H1 (cell line): ENCODE data around the gene PAEP. TPM values are rescaled to one million over a fixed set of nuclear protein-coding genes. Genes with fewer than 3 reads are reported as not detected.
"Not testable (repeated sequence)": the region's sequence is repeated elsewhere in the genome, so short reads cannot be mapped to it uniquely, and the experiment has no call there.

Experiments used
- CTCF ChIA-PET: fragments of 300-600 bp; sonication (Branson Sonifier 250); formaldehyde crosslinking; loops from one replicate; lab custom pipeline; 2021; ENCODE audit not compliant: partially characterized antibody; lab: Charles Lee
- POLR2A ChIA-PET: fragments of 300-600 bp; sonication (Branson Sonifier 250); formaldehyde crosslinking; loops from one replicate; lab custom pipeline; 2021; ENCODE audit warnings: inconsistent platforms; ENCODE audit not compliant: partially characterized antibody; lab: Charles Lee
- DNase-seq, 2 experiments: peaks; one replicate each; pipeline versions ENCODE4 v3.0.0 to v3.0.0-alpha.2; 2010 to 2022; ENCODE audit warnings: low spot score in 2 of 2, low read depth in 1 of 2, mixed read lengths in 1 of 2
- FAIRE-seq: peaks from 2 replicates; lab custom pipeline; 2011; peaks lifted over from hg19 to GRCh38; lab: Jason Lieb, UNC
- H2AFZ ChIP-seq: 2 replicates; pipeline ENCODE4 v1.8.1; 2012; ENCODE audit warnings: low read length, inconsistent platforms
- H2AK5ac ChIP-seq: 2 replicates; pipeline ENCODE4 v1.6.1; 2013; ENCODE audit warnings: low read depth, low read length
- H2BK120ac ChIP-seq: replicated peaks from 2 replicates; pipeline ENCODE3; 2013; ENCODE audit warnings: low read depth, low read length, inconsistent platforms
- H2BK12ac ChIP-seq: 2 replicates; pipeline ENCODE4 v1.6.1; 2013; ENCODE audit warnings: low read depth, low read length
- H2BK15ac ChIP-seq: 2 replicates; pipeline ENCODE4 v1.6.1; 2013; ENCODE audit warnings: low read length
- H2BK20ac ChIP-seq: 2 replicates; pipeline ENCODE4 v1.6.1; 2013; ENCODE audit warnings: low read length
- H2BK5ac ChIP-seq: 2 replicates; pipeline ENCODE4 v1.6.1; 2013; ENCODE audit warnings: low read depth, low read length
- H3K14ac ChIP-seq: 2 replicates; pipeline ENCODE4 v1.6.1; 2013; ENCODE audit warnings: inconsistent platforms; ENCODE audit not compliant: insufficient read length
- H3K18ac ChIP-seq: 2 replicates; pipeline ENCODE4 v1.6.1; 2013; ENCODE audit warnings: low read length; ENCODE audit errors: extremely low read depth
- H3K23ac ChIP-seq: 2 replicates; pipeline ENCODE4 v1.6.1; 2013; ENCODE audit warnings: inconsistent platforms; ENCODE audit not compliant: insufficient read length
- H3K23me2 ChIP-seq: 2 replicates; pipeline ENCODE4 v1.6.1; 2013; ENCODE audit warnings: low read depth, low read length
- H3K27ac ChIP-seq: 2 replicates; pipeline ENCODE4 v1.6.1; 2011; ENCODE audit warnings: low read depth, low read length, inconsistent platforms
- H3K27me3 ChIP-seq, 4 experiments: replicated peaks in 1 of 4; 1 replicate in 1 of 4; 2 replicates in 3 of 4; pipeline versions ENCODE4 v1.6.1 to v1.8.1; 2011 to 2013; ENCODE audit warnings: low read length in 3 of 4, mild to moderate bottlenecking in 3 of 4, inconsistent platforms in 2 of 4, mixed read lengths in 2 of 4, moderate library complexity in 1 of 4; ENCODE audit not compliant: control insufficient read depth in 3 of 4, insufficient read depth in 3 of 4; ENCODE audit errors: extremely low read depth in 1 of 4
- H3K36me3 ChIP-seq, 4 experiments: 2 replicates each; pipeline versions ENCODE4 v1.6.1 to v1.8.1; 2011 to 2013; ENCODE audit warnings: mild to moderate bottlenecking in 4 of 4, low read length in 3 of 4, moderate library complexity in 2 of 4, control low read depth in 1 of 4, inconsistent platforms in 1 of 4; ENCODE audit not compliant: insufficient read depth in 4 of 4, control insufficient read depth in 2 of 4
- H3K4ac ChIP-seq: replicated peaks from 2 replicates; pipeline ENCODE3; 2013; ENCODE audit warnings: low read length, low read depth, mixed read lengths, inconsistent platforms; ENCODE audit not compliant: insufficient read length
- H3K4me1 ChIP-seq, 4 experiments: replicated peaks in 1 of 4; 1 replicate in 1 of 4; 2 replicates in 3 of 4; pipeline versions ENCODE4 v1.6.1 to v1.8.1; 2011 to 2013; ENCODE audit warnings: low read length in 3 of 4, inconsistent platforms in 2 of 4, mixed read lengths in 1 of 4; ENCODE audit not compliant: insufficient read depth in 4 of 4, control insufficient read depth in 3 of 4
- H3K4me2 ChIP-seq, 2 experiments: 2 replicates each; pipeline versions ENCODE4 v1.6.1 to v1.8.1; 2011 to 2013; ENCODE audit warnings: low read depth in 2 of 2, low read length in 2 of 2, control low read depth in 1 of 2, inconsistent platforms in 1 of 2, mild to moderate bottlenecking in 1 of 2; ENCODE audit not compliant: insufficient read depth in 1 of 2
- H3K4me3 ChIP-seq, 4 experiments: fragments of 200-600, 300-600 bp in 1 of 4; sonication (generic), shearing (Covaris generic), sonication (Bioruptor Twin) in 1 of 4; 2 replicates each; pipeline versions ENCODE4 v1.5.1 to v1.8.1; 2011 to 2016; ENCODE audit warnings: low read length in 4 of 4, low read depth in 3 of 4, control low read depth in 2 of 4, inconsistent platforms in 2 of 4, mild to moderate bottlenecking in 2 of 4, mixed read lengths in 1 of 4, moderate library complexity in 1 of 4; ENCODE audit not compliant: insufficient read depth in 2 of 4; ENCODE audit errors: extremely low read depth in 1 of 4
- H3K56ac ChIP-seq: replicated peaks from 2 replicates; pipeline ENCODE3; 2013; ENCODE audit warnings: low read depth, mild to moderate bottlenecking, mixed read lengths, low read length, inconsistent platforms; ENCODE audit not compliant: insufficient read length
- H3K79me1 ChIP-seq: 2 replicates; pipeline ENCODE4 v1.6.1; 2013; ENCODE audit warnings: low read depth, low read length, control low read depth
- H3K79me2 ChIP-seq, 2 experiments: 2 replicates each; pipeline versions ENCODE4 v1.6.1 to v1.8.1; 2012 to 2013; ENCODE audit warnings: low read length in 2 of 2, mild to moderate bottlenecking in 2 of 2, inconsistent platforms in 1 of 2; ENCODE audit not compliant: insufficient read depth in 2 of 2, control insufficient read depth in 1 of 2
- H3K9ac ChIP-seq, 4 experiments: replicated peaks in 1 of 4; 1 replicate in 1 of 4; 2 replicates in 3 of 4; pipeline versions ENCODE4 v1.6.1 to v1.8.1; 2011 to 2013; ENCODE audit warnings: low read depth in 3 of 4, low read length in 3 of 4, control low read depth in 2 of 4, mild to moderate bottlenecking in 2 of 4, moderate library complexity in 2 of 4, inconsistent platforms in 1 of 4; ENCODE audit errors: extremely low read depth in 1 of 4
- H3K9me3 ChIP-seq, 2 experiments: 2 replicates each; pipeline versions ENCODE4 v1.6.1 to v1.8.1; 2012 to 2013; ENCODE audit warnings: mild to moderate bottlenecking in 2 of 2, moderate library complexity in 2 of 2, control low read depth in 1 of 2, inconsistent platforms in 1 of 2, low read depth in 1 of 2, low read length in 1 of 2, mixed read lengths in 1 of 2; ENCODE audit not compliant: insufficient read depth in 2 of 2
- H4K20me1 ChIP-seq, 2 experiments: replicated peaks in 1 of 2; 2 replicates each; pipeline versions ENCODE3 to v1.8.1; 2011 to 2013; ENCODE audit warnings: inconsistent platforms in 2 of 2, low read length in 2 of 2, mild to moderate bottlenecking in 1 of 2; ENCODE audit not compliant: insufficient read depth in 2 of 2, control insufficient read depth in 1 of 2
- H4K5ac ChIP-seq: 2 replicates; pipeline ENCODE4 v1.6.1; 2013; ENCODE audit warnings: low read length, low read depth, mixed read lengths, inconsistent platforms; ENCODE audit not compliant: insufficient read length
- H4K8ac ChIP-seq: 2 replicates; pipeline ENCODE4 v1.8.0; 2013; ENCODE audit warnings: mild to moderate bottlenecking, moderate library complexity, low read length, inconsistent platforms; ENCODE audit not compliant: insufficient read depth; ENCODE audit errors: extremely low read depth
- H4K91ac ChIP-seq: replicated peaks from 2 replicates; pipeline ENCODE3; 2013; ENCODE audit warnings: low read length, mixed read lengths, inconsistent platforms; ENCODE audit not compliant: insufficient read length
- WGBS, 2 experiments: shearing (Covaris generic) in 1 of 2; methylation state at CpG; one replicate each; pipeline versions ENCODE4 v1.1.6 to v1.1.7; 2013 to 2015; ENCODE audit warnings: low lambda C conversion rate in 2 of 2, mixed read lengths in 2 of 2, inconsistent platforms in 1 of 2, low coverage in 1 of 2, missing lambda C conversion rate in 1 of 2; ENCODE audit not compliant: insufficient replicate concordance in 2 of 2, insufficient coverage in 1 of 2, insufficient read length in 1 of 2; ENCODE audit errors: extremely low coverage in 1 of 2, missing lambda C conversion rate in 1 of 2; 5-methylcytosine and 5-hydroxymethylcytosine counted together
- polyA plus RNA-seq, 7 experiments: library from polyadenylated mRNA; depleted of rRNA in 3 of 7; stranded (reverse) in 5 of 7; unstranded in 2 of 7; fragments of >200 nt in 5 of 7; fragments of 200-250 nt in 2 of 7; gene quantifications; 1 replicate in 5 of 7; 2 replicates in 1 of 7; 4 replicates in 1 of 7; pipeline versions ENCODE4 v1.2.1 to v1.2.3, GENCODE V29; 2011 to 2013; ENCODE audit warnings: missing spikeins in 2 of 7, mixed read lengths in 2 of 7
- total RNA-seq: library from RNA; stranded (reverse); fragmentation: NEBNext Ultra II Directional; extraction: Animal tissue kit (Norgen Biotek cat#: 25700); gene quantifications from 2 replicates; pipeline ENCODE4 v1.2.1, GENCODE V29; 2021

Gene PAEP
- total and polyA plus RNA-seq, 2 of the 8 experiments (the other 6 are each of a cell fraction or from before 2014, with no cell fraction given) = not detected

DNA sequence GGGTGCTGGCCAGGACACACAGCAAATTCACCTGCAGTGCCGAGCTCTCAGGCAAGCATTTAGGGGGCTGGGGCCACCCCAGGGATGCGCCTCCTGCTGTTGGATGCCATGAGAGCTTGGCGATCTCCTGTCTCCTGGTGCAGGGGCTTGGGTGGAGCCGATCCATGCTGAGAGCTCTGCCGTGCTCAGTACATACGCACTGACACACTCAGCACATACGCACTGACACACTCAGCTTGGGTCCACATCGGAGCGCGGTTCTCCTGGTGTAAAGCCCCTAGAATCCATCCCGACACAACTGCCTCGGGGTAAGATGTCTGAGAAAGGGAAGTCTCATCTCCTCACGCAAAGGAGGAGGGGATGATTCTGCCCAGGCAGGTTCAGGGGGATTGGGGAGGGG is 25.9 kb upstream of the PAEP start:
- H4K5ac ChIP-seq, H3K23ac ChIP-seq, DNase-seq, H4K91ac ChIP-seq, H2BK12ac ChIP-seq, POLR2A ChIA-PET, H3K79me1 ChIP-seq, H2BK5ac ChIP-seq, H3K18ac ChIP-seq, H3K56ac ChIP-seq, H4K8ac ChIP-seq, H3K14ac ChIP-seq, H2BK15ac ChIP-seq, FAIRE-seq, H3K4me2 ChIP-seq, H2BK120ac ChIP-seq, H2BK20ac ChIP-seq, H2AK5ac ChIP-seq, H3K9ac ChIP-seq, H3K4me1 ChIP-seq, H3K27ac ChIP-seq, H4K20me1 ChIP-seq, H3K4ac ChIP-seq, H2AFZ ChIP-seq, H3K27me3 ChIP-seq, H3K23me2 ChIP-seq, H3K79me2 ChIP-seq, H3K9me3 ChIP-seq, H3K4me3 ChIP-seq, H3K36me3 ChIP-seq: not testable (repeated sequence)
- CTCF ChIA-PET = interaction anchor here (2.9 kb wide), 1 partner anchor 30 kb away, joined by 8 read pairs; no protein-coding TSS in a partner anchor
- WGBS, 2 experiments = 89% methylated on average over 11 of the region's 13 CpGs; no CpG with 5 or more reads in 1 of the 2 experiments
